Measurements from ENCODE around the gene TCEA2.

The TCEA2 gene

DNA sequence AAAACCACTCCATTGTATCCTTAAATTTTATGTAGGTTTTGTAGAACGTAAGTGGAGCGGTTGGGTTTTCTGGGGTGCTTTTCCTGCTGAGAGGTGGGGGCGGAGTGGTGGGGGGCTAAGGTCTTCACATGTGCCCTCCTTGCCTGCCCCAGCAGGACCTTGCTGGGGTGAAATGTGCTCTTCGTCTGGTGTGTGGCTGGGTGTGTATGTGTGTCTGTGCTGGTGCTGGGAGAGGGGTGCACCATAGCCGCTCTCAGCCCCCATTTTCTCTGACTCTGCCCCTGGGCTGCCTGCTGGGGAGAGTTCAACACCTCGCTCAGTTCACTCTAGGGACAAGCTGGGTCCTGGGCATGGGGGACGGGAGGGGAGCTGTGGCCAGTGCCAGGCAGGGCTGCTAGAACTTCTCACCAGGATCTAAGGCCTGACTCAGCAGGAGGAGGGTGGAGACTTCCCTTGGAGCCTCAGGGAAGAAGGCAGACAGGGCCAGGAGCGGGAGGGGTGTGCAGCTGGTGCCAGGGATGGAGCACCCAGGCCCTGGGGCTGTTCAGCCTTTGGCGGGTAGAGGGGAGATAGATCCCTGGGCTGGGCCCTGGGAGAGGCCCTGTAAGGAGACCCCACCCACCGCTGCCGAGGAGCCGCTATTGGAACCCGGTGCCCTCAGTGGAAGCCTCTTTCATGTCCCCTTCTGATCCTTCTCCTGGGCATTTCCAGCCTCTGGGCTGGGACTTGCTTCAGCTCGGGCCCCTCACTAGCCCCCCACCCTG, 18.3 kb upstream of the TCEA2 start:
- no peak overlapping the region for H3K4me3 ChIP-seq (ENCODE audit: low read depth in 1 of 2, low read length in 2 of 2)
- H3K4me1 ChIP-seq (ENCODE audit: insufficient read depth, low read length): peaks cover 5% of the 10 kb centered on the region
- no peaks in the 10 kb centered on the region for H3K36me3 ChIP-seq (ENCODE audit: insufficient read depth, low read length)
- no peak overlapping the region for H3K9ac ChIP-seq (ENCODE audit: low read length)
- no peaks in the 10 kb centered on the region for H3K9me3 ChIP-seq (ENCODE audit: low read length)
- peaks cover 35 to 68% of the 10 kb centered on the region in 2 donors for H3K27me3 ChIP-seq (ENCODE audit: control insufficient read depth in 1 of 2, insufficient read depth in 2 of 2, low read length in 2 of 2)
- no peak overlapping the region for H3K27ac ChIP-seq (ENCODE audit: low read depth, low read length)

DNA sequence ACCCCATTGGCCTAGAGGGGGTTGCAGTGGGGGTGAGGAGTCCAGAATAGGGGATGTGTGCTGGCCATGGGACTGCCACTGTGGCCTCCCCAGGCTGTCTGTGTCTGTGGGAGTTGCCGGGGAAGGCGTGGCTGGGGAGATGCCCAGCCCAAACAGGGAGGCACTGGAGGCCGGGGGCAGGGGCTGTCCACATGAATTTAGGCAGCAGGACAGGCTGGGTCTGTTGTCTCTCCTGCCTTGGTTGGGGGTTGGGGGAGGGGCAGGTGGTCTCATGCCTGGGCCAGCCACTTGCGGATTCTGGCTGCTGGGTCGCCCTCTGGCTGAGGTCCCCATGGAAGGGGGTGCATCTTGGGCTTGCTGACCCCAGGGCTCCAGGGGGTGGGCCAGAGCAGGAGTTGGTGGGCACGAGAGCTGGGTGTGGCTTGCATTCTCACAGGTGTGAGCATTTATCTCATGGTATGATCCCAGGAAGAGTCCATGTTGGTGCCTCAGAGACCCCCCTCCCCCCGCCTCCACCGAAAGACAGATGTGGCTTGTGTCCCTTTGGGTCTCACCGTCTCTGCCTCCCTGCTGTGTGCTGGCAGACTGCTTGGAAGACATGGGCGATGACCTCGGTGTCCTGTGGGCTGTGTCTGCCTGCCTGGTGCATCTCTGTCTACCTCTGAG, 17.5 kb upstream of the TCEA2 start:
- H3K27ac ChIP-seq (ENCODE audit: low read depth, low read length): no peak overlapping the region
- H3K4me3 ChIP-seq (ENCODE audit: low read depth in 1 of 2, low read length in 2 of 2): no peak overlapping the region
- H3K27me3 ChIP-seq (ENCODE audit: control insufficient read depth in 1 of 2, insufficient read depth in 2 of 2, low read length in 2 of 2): peaks cover 35 to 68% of the 10 kb centered on the region in 2 donors
- H3K36me3 ChIP-seq (ENCODE audit: insufficient read depth, low read length): no peaks in the 10 kb centered on the region
- H3K9ac ChIP-seq (ENCODE audit: low read length): no peak overlapping the region
- H3K9me3 ChIP-seq (ENCODE audit: low read length): no peaks in the 10 kb centered on the region
- peaks cover 5% of the 10 kb centered on the region for H3K4me1 ChIP-seq (ENCODE audit: insufficient read depth, low read length)

DNA sequence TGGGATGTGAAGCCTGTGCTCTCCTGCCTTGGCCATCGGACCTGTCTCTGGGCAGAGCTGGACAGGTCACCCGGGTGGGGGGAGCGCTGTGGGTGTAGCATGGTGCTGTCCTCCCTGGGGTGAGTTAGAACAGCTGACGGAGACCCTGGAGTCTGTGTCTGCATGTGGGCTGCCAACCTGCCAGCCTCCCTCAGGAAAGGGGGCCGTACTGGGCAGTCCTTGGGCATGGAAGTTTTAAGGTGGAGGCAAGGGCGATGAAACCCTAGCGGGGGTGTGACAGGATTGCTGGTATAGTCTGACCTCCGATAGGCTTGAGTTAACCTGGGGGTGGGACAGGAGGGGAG, 16.0 kb upstream of the TCEA2 start:
- no peak overlapping the region for H3K4me3 ChIP-seq (ENCODE audit: low read depth in 1 of 2, low read length in 2 of 2)
- H3K27ac ChIP-seq (ENCODE audit: low read depth, low read length): no peak overlapping the region
- peaks cover 24 to 65% of the 10 kb centered on the region in 2 donors for H3K27me3 ChIP-seq (ENCODE audit: control insufficient read depth in 1 of 2, insufficient read depth in 2 of 2, low read length in 2 of 2)

DNA sequence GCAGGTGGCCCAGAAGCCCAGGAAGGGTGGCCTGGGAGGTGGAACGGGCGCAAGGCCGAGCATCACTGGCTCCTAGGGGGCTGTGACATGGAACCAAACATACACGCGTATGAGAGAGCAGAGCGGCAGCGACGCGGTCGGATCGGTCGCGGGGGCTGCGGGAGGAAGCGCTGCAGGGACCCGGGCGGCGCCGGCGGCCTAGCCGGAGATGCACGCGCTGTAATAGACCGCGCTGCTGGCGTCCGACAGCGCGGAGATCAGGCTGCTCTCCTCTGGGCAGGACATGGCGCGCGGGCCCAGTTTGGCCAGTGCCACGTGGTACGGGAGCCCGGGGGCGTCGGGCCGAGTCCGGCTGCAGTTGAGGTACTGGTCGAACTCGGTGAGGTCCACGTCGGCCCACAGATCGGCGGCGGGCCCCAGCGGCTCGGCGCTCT, 15.0 kb upstream of the TCEA2 start:
- Histone ChIP-seq H3K27ac (ENCODE audit: low read depth, low read length) (no peak overlapping the region), H3K4me1 (ENCODE audit: insufficient read depth, low read length) (no peaks in the 10 kb centered on the region), H3K9me3 (ENCODE audit: low read length) (no peaks in the 10 kb centered on the region), H3K36me3 (ENCODE audit: insufficient read depth, low read length) (no peaks in the 10 kb centered on the region), H3K27me3 (ENCODE audit: control insufficient read depth in 1 of 2, insufficient read depth in 2 of 2, low read length in 2 of 2) (peaks cover 20 to 68% of the 10 kb centered on the region in 2 donors), H3K9ac (ENCODE audit: low read length) (no peak overlapping the region), H3K4me3 (ENCODE audit: low read depth in 1 of 2, low read length in 2 of 2) (no peak overlapping the region)

More for the DNA sequence above, 16.0 kb upstream of the TCEA2 start:
- Histone ChIP-seq H3K9me3 (ENCODE audit: low read length) (no peaks in the 10 kb centered on the region), H3K4me1 (ENCODE audit: insufficient read depth, low read length) (peaks cover under 1% of the 10 kb centered on the region), H3K36me3 (ENCODE audit: insufficient read depth, low read length) (no peaks in the 10 kb centered on the region), H3K9ac (ENCODE audit: low read length) (no peak overlapping the region)

DNA sequence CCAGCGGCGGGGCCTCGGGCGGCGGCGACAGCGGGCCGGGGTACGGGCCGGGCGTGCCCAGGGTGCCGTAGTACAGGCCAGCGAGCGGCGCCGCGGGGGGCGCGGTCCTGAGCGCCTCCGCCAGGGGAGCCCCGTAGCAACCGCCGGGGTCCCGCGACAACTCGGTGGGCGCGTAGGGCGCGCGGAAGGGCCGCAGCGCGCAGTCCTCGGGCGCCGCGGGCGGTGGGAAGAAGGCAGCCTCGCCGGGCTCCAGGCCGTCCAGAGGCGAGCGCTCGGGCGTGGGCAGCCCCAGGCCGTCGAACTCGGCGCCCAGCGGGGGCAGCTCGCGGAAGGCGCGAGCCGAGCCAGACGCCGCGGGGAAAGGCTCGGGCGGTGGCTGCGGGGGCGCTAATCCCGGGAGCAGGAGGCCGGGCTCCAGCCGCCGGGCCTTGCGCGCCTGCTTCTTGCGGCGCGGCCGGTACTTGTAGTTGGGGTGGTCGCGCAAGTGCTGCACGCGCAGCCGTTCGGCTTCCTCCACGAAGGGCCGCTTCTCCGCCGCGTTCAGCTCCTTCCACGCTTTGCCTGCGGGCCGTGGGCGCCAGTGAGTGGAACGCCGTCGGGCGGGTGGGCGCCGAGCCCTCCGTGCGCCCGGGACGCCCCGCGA, 14.5 kb upstream of the TCEA2 start:
- Histone ChIP-seq H3K27me3 (ENCODE audit: control insufficient read depth in 1 of 2, insufficient read depth in 2 of 2, low read length in 2 of 2) (peaks cover 20 to 69% of the 10 kb centered on the region in 2 donors), H3K36me3 (ENCODE audit: insufficient read depth, low read length) (no peaks in the 10 kb centered on the region), H3K4me3 (ENCODE audit: low read depth in 1 of 2, low read length in 2 of 2) (no peak overlapping the region), H3K9ac (ENCODE audit: low read length) (no peak overlapping the region), H3K4me1 (ENCODE audit: insufficient read depth, low read length) (no peaks in the 10 kb centered on the region), H3K27ac (ENCODE audit: low read depth, low read length) (no peak overlapping the region), H3K9me3 (ENCODE audit: low read length) (no peaks in the 10 kb centered on the region)

DNA sequence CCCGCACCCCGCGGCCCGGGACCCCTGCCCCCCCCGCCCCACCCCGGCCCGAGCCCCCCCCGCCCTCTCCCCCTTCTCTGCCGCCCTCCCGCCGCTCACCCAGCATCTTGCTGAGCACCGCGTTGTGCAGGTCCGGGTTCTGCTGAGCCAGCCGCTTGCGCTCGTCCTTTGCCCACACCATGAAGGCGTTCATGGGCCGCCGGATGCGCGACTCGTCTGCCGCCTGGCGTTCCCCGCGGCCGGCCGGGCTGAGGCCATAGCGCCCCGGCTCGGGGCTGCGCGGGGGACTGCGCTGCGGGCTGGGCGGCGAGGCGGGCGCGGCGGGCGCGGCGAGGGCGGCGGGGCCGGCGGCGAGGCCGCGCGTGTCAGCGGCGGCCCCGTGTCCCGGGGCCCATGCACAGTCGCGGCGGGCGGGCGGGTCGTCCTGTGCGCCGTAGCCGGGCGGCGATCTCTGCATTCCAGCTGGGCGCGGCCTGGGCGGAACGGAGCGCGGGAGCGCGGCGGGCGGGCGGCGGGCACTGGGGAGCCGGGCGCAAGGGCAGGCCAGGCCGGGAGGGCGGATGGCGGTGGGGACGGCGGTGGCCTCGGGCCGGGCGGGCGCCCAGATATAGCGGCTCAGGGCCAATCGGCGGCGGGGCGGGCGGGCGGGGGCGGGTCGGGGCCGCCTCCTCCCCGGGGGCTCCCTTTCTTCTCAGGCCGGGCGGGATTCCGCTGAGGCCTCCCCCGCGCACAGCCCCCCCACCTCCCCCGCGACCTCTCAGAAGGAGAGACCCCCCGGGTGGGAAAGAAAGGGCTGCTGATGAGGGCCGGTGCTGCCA, 13.7 kb upstream of the TCEA2 start, which contains the start of gene SOX18:
Gene SOX18 (minus strand): TSS at position 580 of the 818 bp plus-strand sequence. CDS start 123 bp downstream, at position 457.
- H3K36me3 ChIP-seq (ENCODE audit: insufficient read depth, low read length): no peaks in the 10 kb centered on the region
- no peak within 1 kb of the TSS for H3K9ac ChIP-seq (ENCODE audit: low read length)
- peaks cover 20 to 76% of the 10 kb centered on the region in 2 donors for H3K27me3 ChIP-seq (ENCODE audit: control insufficient read depth in 1 of 2, insufficient read depth in 2 of 2, low read length in 2 of 2)
- no peaks in the 10 kb centered on the region for H3K4me1 ChIP-seq (ENCODE audit: insufficient read depth, low read length)
- H3K9me3 ChIP-seq (ENCODE audit: low read length): no peaks in the 10 kb centered on the region
- H3K27ac ChIP-seq (ENCODE audit: low read depth, low read length): no peak within 1 kb of the TSS
- H3K4me3 ChIP-seq (ENCODE audit: low read depth in 1 of 2, low read length in 2 of 2): no peak within 1 kb of the TSS

DNA sequence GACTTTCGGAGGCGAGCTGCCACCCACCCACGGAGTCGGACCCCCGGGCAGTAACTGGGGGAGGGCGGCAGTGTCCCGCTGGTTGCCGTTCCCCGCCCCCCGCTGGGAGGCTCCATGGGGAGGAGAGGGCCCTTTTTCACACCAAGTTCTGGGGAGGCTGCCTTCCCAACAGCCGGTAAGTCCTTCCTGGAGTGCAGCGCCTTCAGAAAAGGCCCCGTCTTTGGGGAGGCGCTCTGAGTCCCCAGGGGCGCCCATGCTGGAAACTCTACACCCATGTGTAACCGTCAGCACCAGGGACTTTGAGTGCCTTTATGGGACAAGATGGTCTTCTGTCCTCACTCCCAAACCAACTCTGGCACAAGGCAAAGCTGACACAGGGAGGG, 13.1 kb upstream of the TCEA2 start:
- no peaks in the 10 kb centered on the region for H3K4me1 ChIP-seq (ENCODE audit: insufficient read depth, low read length)
- H3K9me3 ChIP-seq (ENCODE audit: low read length): no peaks in the 10 kb centered on the region
- H3K27ac ChIP-seq (ENCODE audit: low read depth, low read length): no peak overlapping the region
- peaks cover 20 to 74% of the 10 kb centered on the region in 2 donors for H3K27me3 ChIP-seq (ENCODE audit: control insufficient read depth in 1 of 2, insufficient read depth in 2 of 2, low read length in 2 of 2)
- no peak overlapping the region for H3K9ac ChIP-seq (ENCODE audit: low read length)
- no peaks in the 10 kb centered on the region for H3K36me3 ChIP-seq (ENCODE audit: insufficient read depth, low read length)
- H3K4me3 ChIP-seq (ENCODE audit: low read depth in 1 of 2, low read length in 2 of 2): no peak overlapping the region

DNA sequence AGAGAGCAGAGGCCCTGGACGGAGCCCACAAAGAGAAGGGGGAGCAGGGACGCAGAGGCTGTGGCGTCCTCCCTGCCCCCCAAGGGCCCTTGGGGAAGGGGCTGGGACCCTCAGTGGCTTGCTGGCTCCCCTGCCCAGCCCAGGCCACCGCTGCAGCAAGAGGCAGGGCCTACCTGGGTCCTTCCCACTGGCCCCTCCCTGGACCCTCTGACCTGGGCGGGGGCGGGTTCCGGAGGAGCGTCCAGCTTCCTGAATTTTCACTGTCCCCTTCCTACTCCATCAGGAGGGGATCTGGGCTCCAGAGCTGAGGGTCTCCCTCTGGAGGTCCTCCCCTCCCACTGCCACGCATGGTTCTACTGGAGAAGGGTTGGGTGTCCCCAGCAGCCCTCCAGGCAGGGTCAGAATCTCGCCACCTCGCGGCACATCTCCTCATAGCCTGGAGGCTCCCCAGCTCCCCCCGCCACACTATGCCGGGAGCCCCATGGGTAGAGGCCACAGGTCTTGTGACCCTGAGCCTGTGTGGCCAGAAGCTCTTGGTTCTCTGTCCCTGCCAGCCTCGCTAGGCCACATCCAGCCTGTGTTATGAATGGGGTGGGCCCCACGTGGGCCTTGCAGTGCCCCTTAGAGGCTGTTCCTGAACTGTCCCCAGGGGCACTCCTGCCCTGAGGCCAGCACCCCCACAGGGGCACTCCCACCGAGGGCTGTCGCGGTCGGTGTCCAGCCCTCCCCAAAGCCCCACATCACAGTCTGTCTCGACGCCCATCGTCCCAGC, 12.6 kb upstream of the TCEA2 start:
- no peak overlapping the region for H3K9ac ChIP-seq (ENCODE audit: low read length)

DNA sequence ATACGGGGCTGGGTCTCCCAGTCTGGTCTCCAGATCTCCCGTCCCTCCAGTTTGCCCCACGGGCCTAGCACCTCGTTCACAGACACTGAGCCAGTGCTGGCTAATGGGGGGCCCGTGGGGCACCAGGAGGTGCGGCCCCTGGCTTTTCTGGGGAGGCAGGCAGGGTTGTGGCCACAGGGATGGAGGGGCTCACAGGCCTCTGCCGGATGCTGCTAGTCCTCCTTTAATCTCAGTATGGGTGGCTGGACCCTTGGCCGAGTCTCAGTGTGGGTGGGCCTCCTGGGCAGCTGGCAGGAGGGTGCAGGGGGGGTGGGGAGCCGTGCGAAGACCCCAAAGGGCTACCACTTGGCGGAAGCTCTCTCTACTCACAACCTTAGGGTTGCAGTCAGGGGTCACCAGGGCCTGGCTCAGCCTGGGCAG, 12.0 kb upstream of the TCEA2 start:
- H3K4me3 ChIP-seq (ENCODE audit: low read depth in 1 of 2, low read length in 2 of 2): no peak overlapping the region
- H3K36me3 ChIP-seq (ENCODE audit: insufficient read depth, low read length): no peaks in the 10 kb centered on the region
- H3K27me3 ChIP-seq (ENCODE audit: control insufficient read depth in 1 of 2, insufficient read depth in 2 of 2, low read length in 2 of 2): peaks cover 20 to 68% of the 10 kb centered on the region in 2 donors
- no peaks in the 10 kb centered on the region for H3K9me3 ChIP-seq (ENCODE audit: low read length)
- H3K4me1 ChIP-seq (ENCODE audit: insufficient read depth, low read length): no peaks in the 10 kb centered on the region
- no peak overlapping the region for H3K9ac ChIP-seq (ENCODE audit: low read length)
- no peak overlapping the region for H3K27ac ChIP-seq (ENCODE audit: low read depth, low read length)

More for the DNA sequence above, 12.6 kb upstream of the TCEA2 start:
- Histone ChIP-seq H3K9me3 (ENCODE audit: low read length) (no peaks in the 10 kb centered on the region), H3K27me3 (ENCODE audit: control insufficient read depth in 1 of 2, insufficient read depth in 2 of 2, low read length in 2 of 2) (peaks cover 20 to 70% of the 10 kb centered on the region in 2 donors), H3K27ac (ENCODE audit: low read depth, low read length) (no peak overlapping the region), H3K4me3 (ENCODE audit: low read depth in 1 of 2, low read length in 2 of 2) (no peak overlapping the region), H3K4me1 (ENCODE audit: insufficient read depth, low read length) (no peaks in the 10 kb centered on the region), H3K36me3 (ENCODE audit: insufficient read depth, low read length) (no peaks in the 10 kb centered on the region)

DNA sequence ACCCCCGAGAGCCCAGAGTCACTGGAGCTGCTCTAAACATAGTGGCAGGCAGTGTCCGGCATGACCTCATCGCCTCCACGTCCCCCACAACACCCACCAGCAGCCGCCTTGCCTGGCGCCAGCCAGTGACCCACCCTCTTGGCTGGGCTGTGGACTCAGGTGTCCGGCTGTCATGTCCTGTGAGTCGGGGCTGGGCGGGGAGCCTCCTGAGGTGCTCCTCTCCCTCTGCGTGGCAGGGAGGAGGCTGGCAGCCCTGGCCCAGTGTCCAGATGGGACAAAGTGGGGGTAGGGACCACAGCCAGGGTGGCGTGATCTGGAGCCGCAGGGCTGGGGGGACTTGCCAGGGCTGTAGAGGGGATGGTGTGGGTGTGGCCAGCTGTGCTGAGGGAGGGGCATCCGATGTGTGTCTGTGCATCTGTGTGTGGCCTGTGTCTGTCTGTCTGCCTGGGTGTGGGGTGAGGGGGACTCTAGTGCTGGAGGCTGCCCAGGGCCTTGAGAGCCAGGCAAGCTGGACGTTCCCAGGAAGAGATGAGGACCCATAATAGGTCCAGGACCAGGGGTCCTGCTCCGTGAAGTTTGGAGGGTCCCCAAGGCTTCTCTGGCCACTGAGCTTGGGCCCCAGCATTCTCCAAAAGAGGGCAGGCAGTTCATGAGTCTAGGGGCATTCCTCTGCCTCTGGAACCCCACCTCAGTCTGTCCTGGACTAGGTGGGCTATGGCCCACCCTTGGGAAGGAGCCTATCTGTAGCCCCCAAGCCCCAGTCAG, 11.3 kb upstream of the TCEA2 start:
- Histone ChIP-seq H3K9ac (ENCODE audit: low read length) (no peak overlapping the region), H3K9me3 (ENCODE audit: low read length) (no peaks in the 10 kb centered on the region), H3K27ac (ENCODE audit: low read depth, low read length) (no peak overlapping the region), H3K4me3 (ENCODE audit: low read depth in 1 of 2, low read length in 2 of 2) (no peak overlapping the region), H3K27me3 (ENCODE audit: control insufficient read depth in 1 of 2, insufficient read depth in 2 of 2, low read length in 2 of 2) (peaks cover 19 to 69% of the 10 kb centered on the region in 2 donors), H3K36me3 (ENCODE audit: insufficient read depth, low read length) (no peaks in the 10 kb centered on the region), H3K4me1 (ENCODE audit: insufficient read depth, low read length) (no peaks in the 10 kb centered on the region)
